Measurements from ENCODE around the gene SMARCB1.

Gene SMARCB1

DNA sequence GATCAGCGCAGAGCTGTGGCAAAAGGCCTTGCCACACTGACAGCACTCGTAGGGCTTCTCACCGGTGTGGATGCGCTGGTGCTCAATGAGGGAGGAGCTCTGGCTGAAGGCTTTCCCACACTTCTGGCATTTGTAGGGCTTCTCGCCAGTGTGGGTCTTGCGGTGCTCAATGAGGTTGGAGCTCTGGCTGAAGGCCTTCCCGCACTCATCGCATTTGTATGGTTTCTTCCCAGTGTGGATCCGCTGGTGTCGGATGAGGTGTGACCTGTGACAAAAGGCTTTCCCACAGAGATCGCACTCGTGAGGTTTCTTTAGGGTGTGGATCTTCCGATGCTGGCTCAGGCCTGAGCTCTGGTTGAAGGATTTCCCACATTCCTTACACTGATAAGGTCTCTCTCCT lies 42.8 kb upstream of the SMARCB1 start:
- Histone ChIP-seq H3K36me3 (ENCODE audit: control insufficient read depth, insufficient read depth, low read length) (no peaks in the 10 kb centered on the region), H3K9ac (no peak overlapping the region), H3K9me3 (ENCODE audit: control insufficient read depth, low read length) (no peaks in the 10 kb centered on the region), H3K4me2 (ENCODE audit: low read length) (no peak overlapping the region), H2AFZ (no peak overlapping the region), H3K79me2 (no peaks in the 10 kb centered on the region), H3K4me1 (peaks cover 9% of the 10 kb centered on the region), H3K27ac (no peak overlapping the region), H3K27me3 (ENCODE audit: control insufficient read depth, insufficient read depth, low read length) (no peaks in the 10 kb centered on the region), H3K4me3 (ENCODE audit: low read depth, low read length) (no peak overlapping the region)
- TF ChIP-seq CTCF (IDR thresholded peaks at IDR 0.05) = no peak

DNA sequence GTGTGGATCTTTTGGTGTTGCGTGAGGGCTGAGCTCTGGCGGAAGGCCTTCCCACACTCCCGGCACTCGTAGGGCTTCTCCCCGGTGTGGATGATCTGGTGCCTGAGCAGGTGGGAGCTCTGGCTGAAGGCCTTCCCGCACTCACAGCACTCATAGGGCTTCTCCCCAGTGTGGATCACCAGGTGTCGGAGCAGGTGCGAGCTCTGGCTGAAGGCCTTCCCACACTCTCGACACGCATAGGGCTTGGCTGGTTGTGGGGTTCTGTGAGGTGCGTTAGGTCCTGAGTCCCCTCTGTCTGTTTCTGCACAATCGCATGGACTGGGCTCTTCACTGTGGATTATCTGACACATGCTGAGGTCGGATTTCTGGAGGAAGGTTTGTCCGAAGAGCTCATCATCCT lies 42.3 kb upstream of the SMARCB1 start:
- Histone ChIP-seq H3K4me1 (peaks cover 9% of the 10 kb centered on the region), H3K9ac (no peak overlapping the region), H3K36me3 (ENCODE audit: control insufficient read depth, insufficient read depth, low read length) (no peaks in the 10 kb centered on the region), H3K79me2 (no peaks in the 10 kb centered on the region), H3K9me3 (ENCODE audit: control insufficient read depth, low read length) (no peaks in the 10 kb centered on the region), H3K27me3 (ENCODE audit: control insufficient read depth, insufficient read depth, low read length) (no peaks in the 10 kb centered on the region), H3K27ac (no peak overlapping the region), H2AFZ (no peak overlapping the region), H3K4me2 (ENCODE audit: low read length) (no peak overlapping the region), H3K4me3 (ENCODE audit: low read depth, low read length) (no peak overlapping the region)
- TF ChIP-seq CTCF (IDR thresholded peaks at IDR 0.05) = no peak

DNA sequence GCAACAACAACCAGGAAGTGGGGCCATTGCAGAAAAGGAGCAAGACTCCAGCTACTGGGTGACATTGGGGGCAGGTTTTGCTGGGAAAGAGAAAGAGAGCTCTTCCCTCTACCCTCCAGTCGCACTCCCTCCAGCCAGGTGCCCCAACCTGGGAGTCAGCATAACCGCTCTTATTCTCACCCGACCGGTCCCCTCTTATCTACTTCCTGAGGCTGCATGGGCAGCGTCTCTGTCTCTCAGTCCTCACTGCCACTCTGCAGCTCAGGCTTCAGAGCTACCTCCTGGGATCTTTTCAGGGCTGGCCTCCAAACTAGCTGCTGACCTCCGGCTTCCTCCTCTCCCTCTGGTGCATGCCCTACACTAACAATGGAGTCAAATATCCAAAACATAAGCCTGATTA lies 41.0 kb upstream of the SMARCB1 start:
- Histone ChIP-seq H3K4me1 (peaks cover 11% of the 10 kb centered on the region), H2AFZ (peak overlapping the region; percentile 5), H3K36me3 (ENCODE audit: control insufficient read depth, insufficient read depth, low read length) (no peaks in the 10 kb centered on the region)

GRCh38 chr22:23749841-23750301 lies 36.9 kb upstream of the SMARCB1 start:
- peak overlapping the region; percentile 98 for H3K4me2 ChIP-seq (ENCODE audit: low read length)
- H3K9ac ChIP-seq = no peak overlapping the region
- TF ChIP-seq CTCF (IDR thresholded peaks at IDR 0.05) = no peak
- peak overlapping the region; percentile 79 for H3K4me3 ChIP-seq (ENCODE audit: low read depth, low read length)
- peak overlapping the region; percentile 63 for H3K27ac ChIP-seq
- peaks cover 5% of the 10 kb centered on the region for H3K4me1 ChIP-seq
- peak overlapping the region; percentile 69 for H2AFZ ChIP-seq
- no peaks in the 10 kb centered on the region for H3K9me3 ChIP-seq (ENCODE audit: control insufficient read depth, low read length)
- no peaks in the 10 kb centered on the region for H3K79me2 ChIP-seq
- H3K36me3 ChIP-seq (ENCODE audit: control insufficient read depth, insufficient read depth, low read length) = no peaks in the 10 kb centered on the region
- no peaks in the 10 kb centered on the region for H3K27me3 ChIP-seq (ENCODE audit: control insufficient read depth, insufficient read depth, low read length)

More for the DNA sequence above, 41.0 kb upstream of the SMARCB1 start:
- H3K27ac ChIP-seq = peak overlapping the region; percentile 58
- H3K4me2 ChIP-seq (ENCODE audit: low read length) = peak overlapping the region; percentile 2
- no peak overlapping the region for H3K9ac ChIP-seq
- no peaks in the 10 kb centered on the region for H3K9me3 ChIP-seq (ENCODE audit: control insufficient read depth, low read length)
- no peak for TF ChIP-seq CTCF (IDR thresholded peaks at IDR 0.05)
- no peak overlapping the region for H3K4me3 ChIP-seq (ENCODE audit: low read depth, low read length)
- H3K27me3 ChIP-seq (ENCODE audit: control insufficient read depth, insufficient read depth, low read length) = no peaks in the 10 kb centered on the region
- no peaks in the 10 kb centered on the region for H3K79me2 ChIP-seq

- Histone ChIP-seq H3K27ac (peak overlapping the region; percentile 63), H3K36me3 (ENCODE audit: control insufficient read depth, insufficient read depth, low read length) (no peaks in the 10 kb centered on the region), H3K4me1 (peaks cover 2% of the 10 kb centered on the region), H3K27me3 (ENCODE audit: control insufficient read depth, insufficient read depth, low read length) (no peaks in the 10 kb centered on the region), H3K4me2 (ENCODE audit: low read length) (peak overlapping the region; percentile 98), H3K79me2 (no peaks in the 10 kb centered on the region), H3K9me3 (ENCODE audit: control insufficient read depth, low read length) (no peaks in the 10 kb centered on the region), H2AFZ (peak overlapping the region; percentile 69), H3K4me3 (ENCODE audit: low read depth, low read length) (peak overlapping the region; percentile 79), H3K9ac (no peak overlapping the region)
- no peak for TF ChIP-seq CTCF (IDR thresholded peaks at IDR 0.05)
Observed at GRCh38 chr22:23750367-23750713, 36.4 kb upstream of the SMARCB1 start.
